ENCODE measurements around the gene CECR2. TPM values are rescaled to one million over a fixed set of nuclear protein-coding genes. Genes with fewer than 3 reads are reported as not detected.

Gene CECR2
- total and polyA plus RNA-seq, 8 donors, result 0.89 to 4.4 (median 2.7) TPM

DNA sequence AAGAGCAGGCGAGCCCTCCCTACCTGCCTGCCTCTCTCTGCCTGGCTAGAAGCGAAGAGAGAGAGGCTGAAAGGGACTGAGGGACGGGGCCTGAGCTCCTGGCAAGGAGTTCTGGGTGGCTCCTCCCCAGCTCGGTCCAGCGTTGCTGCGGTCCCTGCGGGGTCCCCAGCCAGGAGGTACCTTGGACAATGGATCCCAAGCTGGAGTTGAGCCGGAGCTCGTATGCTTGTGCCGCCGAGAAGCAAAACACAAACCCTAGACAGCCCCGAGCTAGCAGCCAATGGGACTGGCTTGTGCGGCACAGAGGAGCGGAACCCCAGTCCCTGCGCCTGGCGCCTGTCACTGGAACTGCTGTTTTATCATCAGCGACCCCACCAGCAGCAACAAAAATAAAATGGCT, 212.4 kb downstream of the CECR2 start:
- Histone ChIP-seq H3K27me3 (no peaks in the 10 kb centered on the region), H3K27ac (no peak overlapping the region), H3K4me1 (no peaks in the 10 kb centered on the region), H3K36me3 (no peaks in the 10 kb centered on the region), H3K9me3 (no peaks in the 10 kb centered on the region), H3K4me3 (no peak overlapping the region)
- FAIRE-seq, result no peak
- DNase-seq, result no peak
- no peak for ATAC-seq
- intact Hi-C loops (cut with DNase I), result no loop called here
- TF ChIP-seq, protein P1, sequence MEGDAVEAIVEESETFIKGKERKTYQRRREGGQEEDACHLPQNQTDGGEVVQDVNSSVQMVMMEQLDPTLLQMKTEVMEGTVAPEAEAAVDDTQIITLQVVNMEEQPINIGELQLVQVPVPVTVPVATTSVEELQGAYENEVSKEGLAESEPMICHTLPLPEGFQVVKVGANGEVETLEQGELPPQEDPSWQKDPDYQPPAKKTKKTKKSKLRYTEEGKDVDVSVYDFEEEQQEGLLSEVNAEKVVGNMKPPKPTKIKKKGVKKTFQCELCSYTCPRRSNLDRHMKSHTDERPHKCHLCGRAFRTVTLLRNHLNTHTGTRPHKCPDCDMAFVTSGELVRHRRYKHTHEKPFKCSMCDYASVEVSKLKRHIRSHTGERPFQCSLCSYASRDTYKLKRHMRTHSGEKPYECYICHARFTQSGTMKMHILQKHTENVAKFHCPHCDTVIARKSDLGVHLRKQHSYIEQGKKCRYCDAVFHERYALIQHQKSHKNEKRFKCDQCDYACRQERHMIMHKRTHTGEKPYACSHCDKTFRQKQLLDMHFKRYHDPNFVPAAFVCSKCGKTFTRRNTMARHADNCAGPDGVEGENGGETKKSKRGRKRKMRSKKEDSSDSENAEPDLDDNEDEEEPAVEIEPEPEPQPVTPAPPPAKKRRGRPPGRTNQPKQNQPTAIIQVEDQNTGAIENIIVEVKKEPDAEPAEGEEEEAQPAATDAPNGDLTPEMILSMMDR (IDR thresholded peaks at IDR 0.05), result no peak
- WGBS, 2 donors, result 89 to 93% methylated on average over 16 to 17 of the region's 17 CpGs

DNA sequence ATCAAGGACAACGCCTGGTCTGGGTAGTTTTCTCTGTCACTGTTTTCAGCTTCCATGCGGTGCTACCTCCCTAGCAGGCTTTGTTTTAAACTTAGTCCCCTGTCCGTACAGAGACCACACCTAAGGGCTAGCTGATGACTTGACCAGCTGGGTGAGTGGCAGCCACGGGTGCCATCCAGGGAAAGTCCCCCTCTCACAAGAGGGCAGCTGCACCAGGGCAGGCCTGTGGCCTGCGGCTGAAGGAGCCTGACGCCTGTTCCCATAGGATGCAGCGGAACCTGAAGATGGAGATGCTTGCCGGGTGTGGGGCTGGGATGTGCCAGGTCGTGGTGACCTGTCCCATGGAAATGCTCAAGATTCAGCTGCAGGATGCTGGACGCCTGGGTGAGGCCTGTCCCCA, 213.9 kb downstream of the CECR2 start:
- no peak for ATAC-seq
- no peak overlapping the region for H3K4me3 ChIP-seq
- 77 to 84% methylated on average over 10 of the region's 10 CpGs for WGBS, 2 donors
- FAIRE-seq, result no peak
- H3K27me3 ChIP-seq, result no peaks in the 10 kb centered on the region
- no peaks in the 10 kb centered on the region for H3K4me1 ChIP-seq
- H3K36me3 ChIP-seq, result no peaks in the 10 kb centered on the region
- DNase-seq, result no peak
- intact Hi-C loops (cut with DNase I), result no loop called here
- H3K27ac ChIP-seq, result no peak overlapping the region
- H3K9me3 ChIP-seq, result no peaks in the 10 kb centered on the region
- TF ChIP-seq, protein P1 (IDR thresholded peaks at IDR 0.05), result no peak

DNA sequence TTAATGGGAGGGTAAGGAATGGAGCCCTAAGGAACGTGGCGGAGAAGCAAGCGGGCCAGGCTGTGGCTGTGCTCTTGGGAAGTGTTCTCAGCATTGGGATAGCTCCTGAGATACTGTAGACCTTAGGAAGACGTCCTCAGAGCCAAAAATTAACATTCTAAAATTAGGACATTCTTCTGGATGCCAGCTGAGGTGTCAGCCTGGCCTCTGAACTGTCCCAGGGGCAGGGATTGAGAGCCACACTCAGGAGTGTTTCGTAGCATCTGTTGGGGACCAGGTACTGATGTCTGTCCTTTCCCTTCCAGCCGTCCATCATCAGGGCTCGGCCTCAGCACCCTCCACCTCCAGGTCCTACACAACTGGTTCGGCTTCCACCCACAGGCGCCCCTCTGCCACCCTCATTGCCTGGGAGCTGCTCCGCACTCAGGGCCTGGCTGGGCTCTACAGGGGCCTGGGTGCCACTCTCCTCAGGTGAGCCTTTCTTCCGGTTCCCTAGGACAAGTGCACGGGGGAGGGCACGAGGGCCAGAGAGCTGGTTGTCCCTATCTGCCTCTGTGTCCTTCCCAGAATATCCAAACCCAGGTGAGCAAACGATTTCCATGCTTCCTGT, 217.7 kb downstream of the CECR2 start:
- TF ChIP-seq, protein P1 (IDR thresholded peaks at IDR 0.05), result no peak
- H3K9me3 ChIP-seq, result no peaks in the 10 kb centered on the region
- peaks cover 0 to 13% (median under 1%) of the 10 kb centered on the region in 3 donors for H3K36me3 ChIP-seq
- WGBS, 2 donors, result 74 to 88% methylated on average over 14 of the region's 14 CpGs
- peak in 1 of 6 donors; percentile 32 for DNase-seq
- no peak overlapping the region for H3K27ac ChIP-seq
- no peak overlapping the region for H3K4me3 ChIP-seq
- ATAC-seq, result no peak
- no peaks in the 10 kb centered on the region for H3K4me1 ChIP-seq
- FAIRE-seq, result no peak
- intact Hi-C loops (cut with DNase I), result no loop called here
- H3K27me3 ChIP-seq, result no peaks in the 10 kb centered on the region

DNA sequence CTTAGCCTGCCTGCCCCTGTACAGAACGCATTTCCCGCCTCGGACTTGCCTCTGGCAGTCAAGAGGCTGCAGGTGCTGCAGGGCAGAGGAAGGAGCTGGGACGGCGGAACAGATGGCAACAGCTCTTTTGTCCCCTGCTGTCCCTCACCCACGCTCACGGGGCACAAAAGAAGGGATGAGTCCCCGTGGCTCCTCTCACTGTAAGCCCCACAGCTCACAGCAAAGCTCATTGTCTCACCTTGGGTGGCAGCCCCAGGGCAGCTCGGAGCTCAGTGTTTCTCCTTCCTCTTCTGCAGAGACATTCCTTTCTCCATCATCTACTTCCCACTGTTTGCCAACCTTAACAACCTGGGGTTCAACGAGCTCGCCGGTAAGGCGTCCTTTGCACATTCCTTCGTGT, 218.4 kb downstream of the CECR2 start:
- no peak for ATAC-seq

DNA sequence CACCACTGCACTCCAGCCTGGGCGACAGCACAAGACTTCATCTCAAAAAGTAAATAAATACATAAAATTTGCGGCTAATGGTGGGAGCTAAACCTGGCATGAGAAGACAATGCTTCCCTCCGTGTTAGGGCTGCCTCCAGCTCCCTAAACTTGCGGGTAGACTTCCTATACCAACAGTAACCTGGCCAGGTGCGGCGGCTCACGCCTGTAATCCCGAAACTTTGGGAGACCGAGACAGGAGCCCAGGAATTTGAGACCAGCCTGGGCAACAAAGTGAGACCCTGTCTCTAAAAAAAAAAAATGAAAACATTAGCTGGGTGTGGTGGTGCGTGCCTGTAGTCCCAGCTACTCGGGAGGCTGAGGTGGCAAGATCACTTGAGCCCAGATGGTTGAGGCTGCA, 219.3 kb downstream of the CECR2 start:
- Histone ChIP-seq H3K4me3 (no peak overlapping the region), H3K27ac (no peak overlapping the region), H3K36me3 (peaks cover 5 to 29% (median 12%) of the 10 kb centered on the region in 3 donors), H3K27me3 (no peaks in the 10 kb centered on the region), H3K9me3 (no peaks in the 10 kb centered on the region), H3K4me1 (no peaks in the 10 kb centered on the region)
- FAIRE-seq, result no peak
- peak in 1 of 6 donors; percentile 12 for DNase-seq
- no peak for ATAC-seq
- WGBS, 2 donors, result 89 to 93% methylated on average over 11 of the region's 11 CpGs
- intact Hi-C loops (cut with DNase I), result no loop called here
- TF ChIP-seq, protein P1 (IDR thresholded peaks at IDR 0.05), result no peak

More for the DNA sequence above, 218.4 kb downstream of the CECR2 start:
- peaks cover 0 to 19% (median 7%) of the 10 kb centered on the region in 3 donors for H3K36me3 ChIP-seq
- H3K4me1 ChIP-seq, result no peaks in the 10 kb centered on the region
- TF ChIP-seq, protein P1 (IDR thresholded peaks at IDR 0.05), result no peak
- intact Hi-C loops (cut with DNase I), result no loop called here
- DNase-seq, result peak in 1 of 6 donors; percentile 47
- H3K9me3 ChIP-seq, result no peaks in the 10 kb centered on the region
- no peaks in the 10 kb centered on the region for H3K27me3 ChIP-seq
- no peak overlapping the region for H3K27ac ChIP-seq
- no peak overlapping the region for H3K4me3 ChIP-seq
- 71 to 79% methylated on average over 14 of the region's 14 CpGs for WGBS, 2 donors
- no peak for FAIRE-seq

Measured in pancreas (tissue), 10 donors.